ENCODE measurements around the gene CDAN1.
A peak's percentile ranks its signal among the peaks of the same experiment; 100 is the strongest.
"Not testable (repeated sequence)": the region's sequence is repeated elsewhere in the genome, so short reads cannot be mapped to it uniquely, and the experiment has no call there.

The CDAN1 gene

GRCh38 chr15:42711746-42712145, 25.2 kb downstream of the CDAN1 start:
- no peak for DNase-seq (ENCODE audit: low spot score)

GRCh38 chr15:42710662-42711061, 26.3 kb downstream of the CDAN1 start:
- no peak for DNase-seq (ENCODE audit: low spot score)

GRCh38 chr15:42707873-42708544, 28.9 kb downstream of the CDAN1 start:
- no peak for DNase-seq (ENCODE audit: low spot score)

- DNase-seq (ENCODE audit: low spot score) = peak; percentile 12
Measured at GRCh38 chr15:42707068-42707467, 29.9 kb downstream of the CDAN1 start.

GRCh38 chr15:42705336-42705735, 31.6 kb downstream of the CDAN1 start:
- DNase-seq (ENCODE audit: low spot score) = no peak

GRCh38 chr15:42704492-42704926, 32.4 kb downstream of the CDAN1 start:
- DNase-seq (ENCODE audit: low spot score) = peak; percentile 78

GRCh38 chr15:42696626-42697025, 40.3 kb downstream of the CDAN1 start:
- DNase-seq (ENCODE audit: low spot score) = no peak

- DNase-seq (ENCODE audit: low spot score) = no peak
Measured at GRCh38 chr15:42695527-42696071, 41.3 kb downstream of the CDAN1 start.

- DNase-seq (ENCODE audit: low spot score) = no peak
Measured at GRCh38 chr15:42694398-42694797, 42.5 kb downstream of the CDAN1 start.

- no peak for DNase-seq (ENCODE audit: low spot score)
Measured at GRCh38 chr15:42693942-42694341, 43.0 kb downstream of the CDAN1 start.

- DNase-seq (ENCODE audit: low spot score) = no peak
Measured at GRCh38 chr15:42693496-42693895, 43.4 kb downstream of the CDAN1 start.

- no peak for DNase-seq (ENCODE audit: low spot score)
Measured at GRCh38 chr15:42692997-42693396, 43.9 kb downstream of the CDAN1 start.

GRCh38 chr15:42692536-42692935, 44.4 kb downstream of the CDAN1 start:
- DNase-seq (ENCODE audit: low spot score) = no peak

- no peak for DNase-seq (ENCODE audit: low spot score)
Measured at GRCh38 chr15:42691770-42692169, 45.2 kb downstream of the CDAN1 start.

GRCh38 chr15:42691308-42691707, 45.6 kb downstream of the CDAN1 start:
- DNase-seq (ENCODE audit: low spot score) = no peak

- DNase-seq (ENCODE audit: low spot score) = no peak
Measured at GRCh38 chr15:42688301-42688700, 48.6 kb downstream of the CDAN1 start.

GRCh38 chr15:42687740-42688139, 49.2 kb downstream of the CDAN1 start:
- no peak for DNase-seq (ENCODE audit: low spot score)

- no peak for DNase-seq (ENCODE audit: low spot score)
Measured at GRCh38 chr15:42686281-42686680, 50.6 kb downstream of the CDAN1 start.

- DNase-seq (ENCODE audit: low spot score) = no peak
Measured at GRCh38 chr15:42681119-42681518, 55.8 kb downstream of the CDAN1 start.

GRCh38 chr15:42680142-42680482, 56.8 kb downstream of the CDAN1 start:
- DNase-seq (ENCODE audit: low spot score) = not testable (repeated sequence)

GRCh38 chr15:42679285-42680141, 57.4 kb downstream of the CDAN1 start:
- DNase-seq (ENCODE audit: low spot score) = no peak

- no peak for DNase-seq (ENCODE audit: low spot score)
Measured at GRCh38 chr15:42675021-42675420, 61.9 kb downstream of the CDAN1 start.

GRCh38 chr15:42674472-42674871, 62.5 kb downstream of the CDAN1 start:
- no peak for DNase-seq (ENCODE audit: low spot score)

Measured in LoVo (cell line).